ENCODE results near the gene TULP3.

The TULP3 gene

DNA sequence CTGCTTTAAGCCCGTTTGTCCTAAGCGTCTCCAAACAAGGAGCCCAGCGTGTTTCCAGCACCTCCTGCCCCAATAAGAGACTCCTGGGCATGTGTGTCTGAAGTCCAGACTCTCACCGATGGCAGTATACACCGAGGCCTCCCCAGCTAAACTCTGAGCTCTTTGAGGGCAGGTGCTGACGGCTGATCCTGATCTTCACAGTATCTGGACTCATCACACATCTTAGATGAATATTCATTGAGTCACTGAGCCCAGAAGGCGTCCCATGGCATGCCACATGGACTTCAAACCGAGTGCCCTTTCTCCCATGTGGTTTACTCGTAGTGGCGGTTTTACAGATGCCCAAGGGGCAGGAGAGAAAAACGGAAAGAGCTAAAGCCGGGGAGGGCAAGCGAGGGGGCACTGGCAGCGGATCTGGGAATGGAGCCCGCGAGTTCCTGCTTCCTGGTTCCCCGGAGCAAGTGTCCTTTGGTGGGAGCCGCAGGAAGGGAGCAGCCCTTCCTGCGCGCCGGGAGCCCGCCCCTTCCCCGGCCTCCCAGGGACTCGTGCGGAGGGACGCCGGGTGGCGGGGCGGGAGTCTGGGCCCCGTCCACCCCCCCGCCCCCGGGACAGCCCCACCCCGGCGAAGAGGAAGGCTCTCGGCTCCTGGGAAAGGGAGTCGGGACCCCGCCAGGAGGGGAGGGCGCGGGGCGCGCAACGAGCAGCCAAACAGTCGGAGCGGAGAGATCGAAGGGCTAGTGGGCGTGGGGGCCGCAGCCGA lies 67.9 kb downstream of the TULP3 start:
- Histone ChIP-seq H3K4me3 (ENCODE audit: low read depth, low read length) (no peak overlapping the region; the same call in 1 of the 2 replicates), H3K36me3 (no peaks in the 10 kb centered on the region), H3K9me3 (no peaks in the 10 kb centered on the region), H3K27me3 (peaks cover 69% of the 10 kb centered on the region), H3K4me1 (no peaks in the 10 kb centered on the region)
- TF ChIP-seq, protein P1, sequence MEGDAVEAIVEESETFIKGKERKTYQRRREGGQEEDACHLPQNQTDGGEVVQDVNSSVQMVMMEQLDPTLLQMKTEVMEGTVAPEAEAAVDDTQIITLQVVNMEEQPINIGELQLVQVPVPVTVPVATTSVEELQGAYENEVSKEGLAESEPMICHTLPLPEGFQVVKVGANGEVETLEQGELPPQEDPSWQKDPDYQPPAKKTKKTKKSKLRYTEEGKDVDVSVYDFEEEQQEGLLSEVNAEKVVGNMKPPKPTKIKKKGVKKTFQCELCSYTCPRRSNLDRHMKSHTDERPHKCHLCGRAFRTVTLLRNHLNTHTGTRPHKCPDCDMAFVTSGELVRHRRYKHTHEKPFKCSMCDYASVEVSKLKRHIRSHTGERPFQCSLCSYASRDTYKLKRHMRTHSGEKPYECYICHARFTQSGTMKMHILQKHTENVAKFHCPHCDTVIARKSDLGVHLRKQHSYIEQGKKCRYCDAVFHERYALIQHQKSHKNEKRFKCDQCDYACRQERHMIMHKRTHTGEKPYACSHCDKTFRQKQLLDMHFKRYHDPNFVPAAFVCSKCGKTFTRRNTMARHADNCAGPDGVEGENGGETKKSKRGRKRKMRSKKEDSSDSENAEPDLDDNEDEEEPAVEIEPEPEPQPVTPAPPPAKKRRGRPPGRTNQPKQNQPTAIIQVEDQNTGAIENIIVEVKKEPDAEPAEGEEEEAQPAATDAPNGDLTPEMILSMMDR (IDR thresholded peaks at IDR 0.05; ENCODE audit: low read depth, low read length), result no peak
- DNase-seq, result no peak

DNA sequence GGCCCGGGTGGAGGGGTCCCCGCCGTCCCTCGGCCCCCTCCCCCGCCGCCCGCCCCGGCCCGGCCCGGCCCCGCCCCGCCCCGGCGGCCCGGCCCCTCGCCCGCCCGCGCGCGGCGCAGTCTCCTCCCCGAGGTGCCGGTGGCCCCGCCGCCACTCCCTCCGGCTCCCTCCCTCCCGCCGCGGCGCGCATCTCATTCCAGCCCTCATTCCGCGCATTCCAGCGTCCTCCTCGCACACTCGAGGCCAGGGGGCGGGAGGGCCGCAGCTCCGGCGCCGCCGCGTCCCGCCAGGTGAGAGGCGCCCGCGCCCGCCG lies 68.5 kb downstream of the TULP3 start, which contains the start of gene TEAD4:
TSS of gene TEAD4 (plus strand) at position 206 of the 313 bp plus-strand sequence.
- H3K36me3 ChIP-seq, result no peaks in the 10 kb centered on the region
- no peak for DNase-seq
- H3K9me3 ChIP-seq, result no peaks in the 10 kb centered on the region
- H3K4me1 ChIP-seq, result no peaks in the 10 kb centered on the region
- H3K4me3 ChIP-seq (ENCODE audit: low read depth, low read length), result peak within 1 kb of the TSS; percentile 24
- TF ChIP-seq, protein P1 (IDR thresholded peaks at IDR 0.05; ENCODE audit: low read depth, low read length), result no peak
- H3K27me3 ChIP-seq, result peaks cover 69% of the 10 kb centered on the region

DNA sequence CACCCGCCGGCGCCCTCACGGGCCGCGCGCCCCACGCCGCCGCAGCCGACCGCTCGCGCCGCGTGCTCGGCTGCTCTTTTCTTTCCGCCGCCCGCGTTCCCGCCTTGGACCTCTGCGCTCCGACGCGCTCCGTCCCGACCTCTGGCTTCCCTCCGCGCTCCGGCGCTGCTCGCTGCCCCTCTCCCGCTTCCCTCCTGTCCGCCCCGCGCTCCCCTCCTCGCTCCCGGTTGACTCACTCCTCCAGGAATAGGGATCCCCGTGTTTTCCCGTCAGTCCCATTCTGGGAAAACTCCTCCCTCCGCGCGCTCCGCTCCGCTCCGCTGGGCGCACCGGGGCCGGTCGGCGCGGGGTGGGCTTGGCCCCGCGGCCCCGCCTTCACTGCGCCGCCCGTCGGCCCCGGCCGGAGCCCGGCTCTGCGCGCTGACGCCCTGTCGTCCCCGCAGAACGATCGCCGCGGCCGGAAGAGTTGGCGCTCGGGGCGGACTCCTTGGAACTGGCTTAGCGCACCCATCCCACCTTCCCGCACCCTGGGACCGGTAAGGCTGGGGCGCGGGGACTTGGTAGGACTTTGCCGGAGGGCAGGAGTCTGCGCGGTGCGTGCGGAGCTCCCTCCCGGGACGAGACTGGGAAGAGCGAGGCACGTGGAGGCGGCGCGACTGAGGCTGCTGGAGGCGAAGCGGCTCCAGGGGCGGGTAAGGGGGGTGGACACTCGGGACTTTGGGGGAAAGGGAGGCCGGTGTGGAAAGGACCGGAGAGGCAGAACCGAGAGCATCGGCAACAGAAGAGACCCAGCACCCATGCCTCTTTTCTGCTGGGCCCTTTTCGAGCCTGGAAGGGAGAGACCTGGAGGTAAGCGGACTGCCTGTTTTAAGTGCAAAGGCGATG lies 69.1 kb downstream of the TULP3 start:
- H3K27me3 ChIP-seq, result peaks cover 69% of the 10 kb centered on the region
- H3K4me3 ChIP-seq (ENCODE audit: low read depth, low read length), result peak overlapping the region; percentile 24
- H3K9me3 ChIP-seq, result no peaks in the 10 kb centered on the region
- H3K4me1 ChIP-seq, result no peaks in the 10 kb centered on the region
- peak; percentile 40 for DNase-seq
- TF ChIP-seq, protein P1 (IDR thresholded peaks at IDR 0.05; ENCODE audit: low read depth, low read length), result no peak
- no peaks in the 10 kb centered on the region for H3K36me3 ChIP-seq

DNA sequence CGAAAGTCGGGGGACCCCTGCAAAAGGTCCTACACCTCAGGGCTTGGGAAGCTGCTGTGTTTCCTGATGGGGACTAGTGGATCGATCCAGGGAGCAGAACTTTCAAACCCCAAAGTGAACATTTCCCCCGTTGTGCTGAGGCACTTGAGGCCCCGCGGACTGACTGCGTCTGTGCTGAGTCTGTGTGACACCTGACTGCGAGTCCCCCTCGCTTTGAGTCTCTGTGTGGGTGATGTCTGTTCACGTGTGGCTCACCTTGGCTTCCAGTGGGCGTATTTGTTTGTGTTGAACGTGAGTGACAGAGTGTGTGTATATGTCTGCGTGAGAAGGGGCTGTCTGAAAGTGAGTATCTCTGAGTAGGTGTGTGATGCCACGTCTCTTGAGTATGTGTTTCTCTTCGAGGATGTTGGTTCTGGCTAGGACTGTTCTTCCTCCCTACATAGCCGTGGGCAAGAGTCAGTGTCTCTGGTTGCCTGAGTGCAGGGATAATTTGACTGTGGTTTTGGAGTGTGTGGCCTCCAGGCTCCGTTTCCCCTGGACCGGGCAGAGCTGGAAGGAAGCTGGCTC lies 69.8 kb downstream of the TULP3 start:
- no peaks in the 10 kb centered on the region for H3K4me1 ChIP-seq
- H3K36me3 ChIP-seq, result no peaks in the 10 kb centered on the region
- H3K4me3 ChIP-seq (ENCODE audit: low read depth, low read length), result no peak overlapping the region
- peaks cover 69% of the 10 kb centered on the region for H3K27me3 ChIP-seq
- H3K9me3 ChIP-seq, result no peaks in the 10 kb centered on the region
- TF ChIP-seq, protein P1 (IDR thresholded peaks at IDR 0.05; ENCODE audit: low read depth, low read length), result no peak
- DNase-seq, result no peak

DNA sequence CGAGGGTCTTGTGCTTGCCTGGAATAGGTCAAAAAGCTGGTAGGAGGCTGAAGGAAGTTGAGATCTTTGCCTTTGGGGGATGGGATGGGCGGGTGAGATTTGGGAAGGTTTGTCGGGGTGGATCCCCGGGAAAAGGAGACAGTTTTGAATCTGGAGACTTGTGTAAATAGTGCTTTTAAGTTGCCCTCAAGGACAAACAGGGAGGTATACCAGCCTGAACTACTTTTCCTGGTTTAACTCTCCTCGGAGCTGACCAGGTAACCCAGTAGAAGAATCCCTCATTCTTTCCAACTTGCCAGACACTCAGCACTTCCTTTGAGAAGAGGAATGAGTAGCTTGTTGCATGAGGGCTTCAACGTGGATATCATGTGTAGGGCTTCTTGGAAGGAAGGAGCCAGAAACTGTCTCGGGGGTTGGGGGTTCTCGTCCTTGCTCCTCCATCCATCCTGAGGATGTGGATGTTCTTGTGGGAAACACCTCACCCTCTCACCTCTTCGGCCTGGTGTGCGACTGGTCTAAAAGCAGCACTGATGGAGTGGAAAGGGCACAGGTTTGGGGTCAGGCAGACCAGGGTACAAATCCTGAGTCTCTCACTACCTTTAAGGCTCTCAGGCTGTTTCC lies 70.4 kb downstream of the TULP3 start:
- Histone ChIP-seq H3K27me3 (peaks cover 65% of the 10 kb centered on the region), H3K4me1 (no peaks in the 10 kb centered on the region), H3K9me3 (no peaks in the 10 kb centered on the region), H3K4me3 (ENCODE audit: low read depth, low read length) (no peak overlapping the region), H3K36me3 (no peaks in the 10 kb centered on the region)
- no peak for DNase-seq
- TF ChIP-seq, protein P1 (IDR thresholded peaks at IDR 0.05; ENCODE audit: low read depth, low read length), result no peak
